ENCODE measurements around the gene ZFAND6.

DNA sequence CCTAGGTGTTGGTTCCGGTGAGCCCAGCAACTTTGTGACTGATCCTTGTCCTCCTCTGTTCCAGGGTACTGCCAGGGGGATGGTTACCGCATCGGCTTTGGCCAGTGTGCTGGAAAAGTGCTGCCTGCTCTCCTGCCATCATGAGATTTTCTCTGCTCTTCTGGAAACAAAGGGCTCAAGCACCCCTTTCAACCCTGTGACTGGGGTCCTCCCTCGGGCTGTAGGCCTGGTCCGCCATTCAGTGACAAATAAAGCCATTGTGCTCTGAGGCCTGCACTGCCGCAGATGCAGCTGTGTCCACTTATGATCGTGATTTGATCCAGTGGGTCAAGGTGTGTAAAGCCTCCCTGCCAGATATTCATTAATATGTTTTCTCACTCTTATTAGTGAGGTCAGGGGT, 126.6 kb downstream of the ZFAND6 start:
- TF ChIP-seq, protein P1, sequence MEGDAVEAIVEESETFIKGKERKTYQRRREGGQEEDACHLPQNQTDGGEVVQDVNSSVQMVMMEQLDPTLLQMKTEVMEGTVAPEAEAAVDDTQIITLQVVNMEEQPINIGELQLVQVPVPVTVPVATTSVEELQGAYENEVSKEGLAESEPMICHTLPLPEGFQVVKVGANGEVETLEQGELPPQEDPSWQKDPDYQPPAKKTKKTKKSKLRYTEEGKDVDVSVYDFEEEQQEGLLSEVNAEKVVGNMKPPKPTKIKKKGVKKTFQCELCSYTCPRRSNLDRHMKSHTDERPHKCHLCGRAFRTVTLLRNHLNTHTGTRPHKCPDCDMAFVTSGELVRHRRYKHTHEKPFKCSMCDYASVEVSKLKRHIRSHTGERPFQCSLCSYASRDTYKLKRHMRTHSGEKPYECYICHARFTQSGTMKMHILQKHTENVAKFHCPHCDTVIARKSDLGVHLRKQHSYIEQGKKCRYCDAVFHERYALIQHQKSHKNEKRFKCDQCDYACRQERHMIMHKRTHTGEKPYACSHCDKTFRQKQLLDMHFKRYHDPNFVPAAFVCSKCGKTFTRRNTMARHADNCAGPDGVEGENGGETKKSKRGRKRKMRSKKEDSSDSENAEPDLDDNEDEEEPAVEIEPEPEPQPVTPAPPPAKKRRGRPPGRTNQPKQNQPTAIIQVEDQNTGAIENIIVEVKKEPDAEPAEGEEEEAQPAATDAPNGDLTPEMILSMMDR (IDR thresholded peaks at IDR 0.05; ENCODE audit: poor library complexity), result no peak
- TF ChIP-seq EZH2 (IDR thresholded peaks at IDR 0.05; ENCODE audit: borderline replicate concordance), result no peak
